HEK293 (cell line): ENCODE measurements around the gene IMMP1L.

Source experiments
- ZNF169 ChIP-seq: fragments of 450-650 bp; formaldehyde crosslinking; IDR thresholded peaks from 2 replicates; pipeline ENCODE4 v1.5.1; 2016; ENCODE audit warnings: missing biosample characterization, missing genetic modification characterization
- TF ChIP-seq, protein P1 (sequence below): fragments of 450-650 bp; formaldehyde crosslinking; IDR thresholded peaks from 2 replicates; pipeline ENCODE4 v1.5.1; 2016; ENCODE audit warnings: missing biosample characterization, missing genetic modification characterization

DNA sequence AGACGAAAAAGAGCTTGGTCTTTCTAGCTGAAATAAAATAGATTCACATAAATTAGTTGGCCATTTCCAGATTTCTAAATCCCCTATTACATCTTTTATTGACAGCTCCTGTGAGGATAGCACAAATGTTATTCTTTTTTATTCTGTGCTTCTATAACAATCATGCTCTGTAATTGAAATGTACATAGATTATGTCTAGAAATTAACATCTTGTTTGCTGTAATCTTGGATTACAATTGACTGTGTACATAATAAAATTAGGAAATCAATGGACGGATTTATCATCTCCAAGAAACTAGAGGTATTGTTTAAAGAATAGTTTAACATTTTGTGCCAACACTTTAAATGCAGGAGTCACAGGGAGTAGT, 31.2 kb downstream of the IMMP1L start:
- no peak for TF ChIP-seq ZNF169 (tag by site-specific recombination)
- TF ChIP-seq, protein P1, sequence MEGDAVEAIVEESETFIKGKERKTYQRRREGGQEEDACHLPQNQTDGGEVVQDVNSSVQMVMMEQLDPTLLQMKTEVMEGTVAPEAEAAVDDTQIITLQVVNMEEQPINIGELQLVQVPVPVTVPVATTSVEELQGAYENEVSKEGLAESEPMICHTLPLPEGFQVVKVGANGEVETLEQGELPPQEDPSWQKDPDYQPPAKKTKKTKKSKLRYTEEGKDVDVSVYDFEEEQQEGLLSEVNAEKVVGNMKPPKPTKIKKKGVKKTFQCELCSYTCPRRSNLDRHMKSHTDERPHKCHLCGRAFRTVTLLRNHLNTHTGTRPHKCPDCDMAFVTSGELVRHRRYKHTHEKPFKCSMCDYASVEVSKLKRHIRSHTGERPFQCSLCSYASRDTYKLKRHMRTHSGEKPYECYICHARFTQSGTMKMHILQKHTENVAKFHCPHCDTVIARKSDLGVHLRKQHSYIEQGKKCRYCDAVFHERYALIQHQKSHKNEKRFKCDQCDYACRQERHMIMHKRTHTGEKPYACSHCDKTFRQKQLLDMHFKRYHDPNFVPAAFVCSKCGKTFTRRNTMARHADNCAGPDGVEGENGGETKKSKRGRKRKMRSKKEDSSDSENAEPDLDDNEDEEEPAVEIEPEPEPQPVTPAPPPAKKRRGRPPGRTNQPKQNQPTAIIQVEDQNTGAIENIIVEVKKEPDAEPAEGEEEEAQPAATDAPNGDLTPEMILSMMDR, result no peak
